Fibroblast of the aortic adventitia (primary cell): Measurements from ENCODE around the gene UNC5C. TPM values are rescaled to one million over a fixed set of nuclear protein-coding genes. Genes with fewer than 3 reads are reported as not detected.

Experiments
- DNase-seq: peaks from one replicate; pipeline ENCODE4 v3.0.0-alpha.2; 2010; ENCODE audit warnings: low read depth
- H3K4me3 ChIP-seq: 2 replicates; pipeline ENCODE4 v1.5.1; 2011; ENCODE audit warnings: low read depth, mild to moderate bottlenecking, control low read depth, low read length, moderate library complexity
- CTCF ChIP-seq: IDR thresholded peaks from 2 replicates; pipeline ENCODE4 v1.5.1; 2011; ENCODE audit warnings: mild to moderate bottlenecking, low read length, control low read depth, inconsistent platforms; ENCODE audit not compliant: insufficient read depth
- total RNA-seq: library from RNA; depleted of rRNA; stranded (reverse); fragments of >200 nt; gene quantifications from 2 replicates; pipeline ENCODE4 v1.2.3, GENCODE V29; 2012; ENCODE audit warnings: low replicate concordance

UNC5C gene
- total RNA-seq, 1 donor: 2.2 TPM

- no peak for DNase-seq
- H3K4me3 ChIP-seq: no peak overlapping the region
- no peak for TF ChIP-seq CTCF
Measured at GRCh38 chr4:95411371-95412088, 137.2 kb downstream of the UNC5C start.

- TF ChIP-seq CTCF: no peak
- no peak overlapping the region for H3K4me3 ChIP-seq
- DNase-seq: no peak
Measured at GRCh38 chr4:95410387-95410977, 138.3 kb downstream of the UNC5C start.

GRCh38 chr4:95409750-95410149 is 139.0 kb downstream of the UNC5C start:
- DNase-seq: no peak
- TF ChIP-seq CTCF: no peak
- no peak overlapping the region for H3K4me3 ChIP-seq

GRCh38 chr4:95409127-95409526 is 139.6 kb downstream of the UNC5C start:
- H3K4me3 ChIP-seq: no peak overlapping the region
- DNase-seq: peak; percentile 16
- TF ChIP-seq CTCF: no peak

- TF ChIP-seq CTCF: no peak
- no peak for DNase-seq
- no peak overlapping the region for H3K4me3 ChIP-seq
Measured at GRCh38 chr4:95402299-95402698, 146.5 kb downstream of the UNC5C start.

GRCh38 chr4:95398217-95398616 is 150.6 kb downstream of the UNC5C start:
- H3K4me3 ChIP-seq: no peak overlapping the region
- no peak for DNase-seq
- TF ChIP-seq CTCF: no peak
